ENCODE data around the gene CRHR2.

DNA sequence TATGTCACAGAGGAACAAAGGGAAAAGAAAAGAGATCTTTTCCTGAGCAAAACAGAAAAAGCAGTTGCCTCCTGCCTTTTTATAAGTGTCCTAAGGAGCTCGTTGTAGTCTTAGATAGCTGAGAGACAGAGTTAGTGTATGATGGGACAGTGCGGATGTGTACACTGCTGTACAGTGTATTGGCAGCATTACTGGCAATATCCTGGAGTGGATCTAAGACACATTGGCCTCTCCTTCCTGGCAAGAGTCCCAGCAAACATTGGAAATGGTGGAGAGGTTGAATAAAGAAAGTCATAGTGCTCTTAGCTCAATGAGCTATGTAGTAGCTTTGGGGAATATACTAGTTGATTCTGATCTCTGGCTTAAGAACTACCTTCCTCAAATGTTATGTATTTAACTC, 64.9 kb downstream of the CRHR2 start:
- no peak for TF ChIP-seq POLR2AphosphoS5 (IDR thresholded peaks at IDR 0.05; ENCODE audit: low read depth, low read length)
- TF ChIP-seq, protein P1, sequence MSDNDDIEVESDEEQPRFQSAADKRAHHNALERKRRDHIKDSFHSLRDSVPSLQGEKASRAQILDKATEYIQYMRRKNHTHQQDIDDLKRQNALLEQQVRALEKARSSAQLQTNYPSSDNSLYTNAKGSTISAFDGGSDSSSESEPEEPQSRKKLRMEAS (IDR thresholded peaks at IDR 0.05; ENCODE audit: low read depth): no peak
